Measurements from ENCODE around the gene DENND5A.
"Not testable (repeated sequence)": the region's sequence is repeated elsewhere in the genome, so short reads cannot be mapped to it uniquely, and the experiment has no call there.

Gene DENND5A

DNA sequence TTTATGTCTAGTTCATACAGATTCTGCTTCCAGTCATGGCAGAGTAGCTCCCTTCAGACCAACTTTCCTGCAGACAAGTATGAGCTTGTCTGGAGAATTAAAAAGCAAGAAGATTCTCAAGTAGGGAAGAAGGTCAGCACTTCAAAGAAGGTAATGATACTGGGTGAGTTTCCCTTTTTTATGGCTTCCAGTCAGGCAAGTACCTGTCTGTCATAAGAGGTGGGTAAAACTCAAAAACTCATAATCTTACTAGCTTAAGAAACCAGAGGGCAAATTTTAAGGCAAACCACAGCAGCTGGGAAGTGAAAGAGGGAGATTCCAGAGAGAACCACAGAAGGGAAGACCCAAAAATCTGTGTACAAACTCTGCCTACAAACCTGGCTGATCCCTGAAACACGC, 54.2 kb downstream of the DENND5A start:
- DNase-seq (ENCODE audit: low read depth): no peak
- no peak overlapping the region for H3K4me3 ChIP-seq (ENCODE audit: low read depth, low read length)
- TF ChIP-seq, protein P1, sequence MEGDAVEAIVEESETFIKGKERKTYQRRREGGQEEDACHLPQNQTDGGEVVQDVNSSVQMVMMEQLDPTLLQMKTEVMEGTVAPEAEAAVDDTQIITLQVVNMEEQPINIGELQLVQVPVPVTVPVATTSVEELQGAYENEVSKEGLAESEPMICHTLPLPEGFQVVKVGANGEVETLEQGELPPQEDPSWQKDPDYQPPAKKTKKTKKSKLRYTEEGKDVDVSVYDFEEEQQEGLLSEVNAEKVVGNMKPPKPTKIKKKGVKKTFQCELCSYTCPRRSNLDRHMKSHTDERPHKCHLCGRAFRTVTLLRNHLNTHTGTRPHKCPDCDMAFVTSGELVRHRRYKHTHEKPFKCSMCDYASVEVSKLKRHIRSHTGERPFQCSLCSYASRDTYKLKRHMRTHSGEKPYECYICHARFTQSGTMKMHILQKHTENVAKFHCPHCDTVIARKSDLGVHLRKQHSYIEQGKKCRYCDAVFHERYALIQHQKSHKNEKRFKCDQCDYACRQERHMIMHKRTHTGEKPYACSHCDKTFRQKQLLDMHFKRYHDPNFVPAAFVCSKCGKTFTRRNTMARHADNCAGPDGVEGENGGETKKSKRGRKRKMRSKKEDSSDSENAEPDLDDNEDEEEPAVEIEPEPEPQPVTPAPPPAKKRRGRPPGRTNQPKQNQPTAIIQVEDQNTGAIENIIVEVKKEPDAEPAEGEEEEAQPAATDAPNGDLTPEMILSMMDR (IDR thresholded peaks at IDR 0.05; ENCODE audit: low read depth, low read length): no peak
- TF ChIP-seq, protein P2, sequence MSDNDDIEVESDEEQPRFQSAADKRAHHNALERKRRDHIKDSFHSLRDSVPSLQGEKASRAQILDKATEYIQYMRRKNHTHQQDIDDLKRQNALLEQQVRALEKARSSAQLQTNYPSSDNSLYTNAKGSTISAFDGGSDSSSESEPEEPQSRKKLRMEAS (IDR thresholded peaks at IDR 0.05; ENCODE audit: low read depth, low read length): no peak
- no peak for TF ChIP-seq MYC (IDR thresholded peaks at IDR 0.05; ENCODE audit: low read depth, low read length)
- TF ChIP-seq POLR2A (IDR thresholded peaks at IDR 0.05; ENCODE audit: extremely low read depth, insufficient read length): no peak

DNA sequence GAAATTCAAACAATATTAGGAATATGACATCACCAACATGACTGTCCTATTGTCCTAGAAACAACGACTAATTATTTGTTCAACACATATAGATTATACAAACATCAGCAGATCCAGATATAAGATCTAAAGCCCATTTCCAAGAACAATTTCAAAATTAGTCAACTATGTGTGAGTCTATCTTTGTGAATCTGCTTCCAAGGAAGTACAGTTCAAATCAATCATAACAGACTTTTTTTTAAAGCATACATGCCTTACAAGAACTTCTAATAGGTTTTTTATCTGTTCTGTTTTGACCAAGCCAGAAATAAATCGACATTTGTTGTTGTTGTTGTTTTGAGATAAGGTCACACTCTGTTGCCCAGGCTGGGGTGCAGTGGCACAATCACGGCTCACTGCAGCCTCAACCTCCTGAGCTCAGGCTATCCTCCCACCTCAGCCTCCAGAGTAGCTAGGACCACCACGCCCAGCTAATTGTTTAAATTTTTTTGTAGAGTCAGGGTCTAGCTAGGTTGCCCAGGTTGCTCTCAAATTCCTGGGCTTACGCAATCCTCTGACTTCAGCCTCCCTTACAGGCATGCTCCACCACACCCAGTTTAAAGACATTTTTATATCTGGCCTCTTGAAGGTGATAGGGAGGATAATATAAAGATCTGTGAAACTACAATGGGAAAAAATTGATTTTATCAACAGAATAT, 54.8 kb downstream of the DENND5A start:
- TF ChIP-seq, protein P1 (IDR thresholded peaks at IDR 0.05; ENCODE audit: low read depth, low read length): no peak
- TF ChIP-seq POLR2A (IDR thresholded peaks at IDR 0.05; ENCODE audit: extremely low read depth, insufficient read length) (no peak), MYC (IDR thresholded peaks at IDR 0.05; ENCODE audit: low read depth, low read length) (no peak)
- TF ChIP-seq, protein P2 (IDR thresholded peaks at IDR 0.05; ENCODE audit: low read depth, low read length): no peak
- H3K4me3 ChIP-seq (ENCODE audit: low read depth, low read length): no peak overlapping the region
- no peak for DNase-seq (ENCODE audit: low read depth)

DNA sequence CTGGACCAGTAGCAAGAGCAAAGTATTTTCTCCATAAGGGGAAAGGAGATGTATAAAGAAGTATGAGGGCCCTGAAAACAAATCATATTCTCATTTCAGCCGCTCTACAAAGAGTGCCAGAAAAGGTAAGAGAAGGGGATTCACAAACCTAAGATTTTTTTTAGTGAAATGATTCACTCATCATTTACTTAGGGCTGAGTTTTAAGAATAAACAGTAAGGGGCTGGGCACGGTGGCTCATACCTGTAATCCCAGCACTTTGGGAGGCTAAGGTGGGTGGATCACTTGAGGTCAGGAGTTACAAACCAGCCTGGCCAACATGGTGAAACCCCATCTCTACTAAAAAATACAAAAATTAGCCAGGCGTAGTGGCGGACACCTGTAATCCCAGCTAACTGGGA, 55.5 kb downstream of the DENND5A start:
- not testable (repeated sequence) for H3K4me3 ChIP-seq (ENCODE audit: low read depth, low read length); DNase-seq (ENCODE audit: low read depth)

DNA sequence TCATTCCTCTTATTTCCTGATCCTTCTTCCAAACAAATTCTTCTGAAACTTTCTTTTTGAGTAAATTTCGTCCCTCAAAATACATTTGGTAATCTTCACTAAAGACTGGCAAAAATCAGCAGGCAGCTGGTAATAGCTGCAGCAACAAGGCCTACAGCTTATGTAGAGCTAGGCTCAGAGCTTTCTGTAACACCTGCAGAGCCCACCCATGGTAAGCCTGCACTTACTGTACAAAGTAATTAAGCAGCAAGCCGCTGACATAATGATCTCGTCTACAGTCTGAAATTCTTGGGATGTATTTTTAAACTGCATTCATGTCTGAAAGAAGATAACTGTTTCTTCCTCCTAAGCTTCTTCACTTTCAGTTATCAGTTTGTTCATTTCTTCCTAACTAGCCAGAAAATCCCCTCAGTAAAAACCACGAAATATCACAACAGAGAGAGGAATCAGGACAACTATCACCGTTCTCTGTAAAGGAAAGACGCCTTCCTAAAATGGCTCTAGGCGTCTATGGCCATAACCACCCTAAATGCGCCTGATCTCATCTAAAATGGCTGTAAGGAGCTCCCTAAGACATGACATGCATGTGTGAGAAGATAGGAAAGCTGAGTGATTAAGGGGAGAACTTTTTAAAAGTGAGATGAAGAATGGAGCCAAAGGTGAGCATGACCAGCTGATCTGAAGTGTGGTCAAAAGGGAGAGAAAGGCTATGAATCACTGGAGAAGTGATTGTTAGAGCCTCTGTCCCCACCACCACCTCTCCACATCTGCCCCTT, 56.2 kb downstream of the DENND5A start:
- no peak overlapping the region for H3K4me3 ChIP-seq (ENCODE audit: low read depth, low read length)
- TF ChIP-seq, protein P1 (IDR thresholded peaks at IDR 0.05; ENCODE audit: low read depth, low read length): no peak
- TF ChIP-seq, protein P2 (IDR thresholded peaks at IDR 0.05; ENCODE audit: low read depth, low read length): no peak
- TF ChIP-seq POLR2A (IDR thresholded peaks at IDR 0.05; ENCODE audit: extremely low read depth, insufficient read length): no peak
- TF ChIP-seq MYC (IDR thresholded peaks at IDR 0.05; ENCODE audit: low read depth, low read length): no peak
- DNase-seq (ENCODE audit: low read depth): no peak

DNA sequence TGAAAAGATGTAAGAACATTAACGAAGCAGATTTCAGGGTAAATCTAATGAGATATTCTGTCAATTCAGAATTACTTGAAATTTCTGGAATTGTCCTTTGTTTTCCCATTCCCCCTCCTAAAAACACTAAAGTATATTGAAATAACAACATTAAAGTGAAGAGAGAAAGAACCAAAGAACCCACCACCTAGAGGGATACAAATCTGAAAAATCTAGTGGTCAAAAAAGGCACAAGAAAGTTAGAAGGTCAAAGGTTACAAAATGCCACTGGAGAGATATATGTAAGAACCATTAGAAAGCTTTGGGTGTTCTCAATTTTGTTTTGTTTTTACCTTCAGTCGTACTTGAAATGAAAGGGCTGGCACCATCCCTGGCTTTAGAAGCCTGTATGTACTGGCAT, 57.9 kb downstream of the DENND5A start:
- TF ChIP-seq, protein P1 (IDR thresholded peaks at IDR 0.05; ENCODE audit: low read depth, low read length): no peak
- TF ChIP-seq, protein P2 (IDR thresholded peaks at IDR 0.05; ENCODE audit: low read depth, low read length): no peak
- no peak for TF ChIP-seq MYC (IDR thresholded peaks at IDR 0.05; ENCODE audit: low read depth, low read length)
- TF ChIP-seq POLR2A (IDR thresholded peaks at IDR 0.05; ENCODE audit: extremely low read depth, insufficient read length): no peak
- no peak overlapping the region for H3K4me3 ChIP-seq (ENCODE audit: low read depth, low read length)
- no peak for DNase-seq (ENCODE audit: low read depth)

DNA sequence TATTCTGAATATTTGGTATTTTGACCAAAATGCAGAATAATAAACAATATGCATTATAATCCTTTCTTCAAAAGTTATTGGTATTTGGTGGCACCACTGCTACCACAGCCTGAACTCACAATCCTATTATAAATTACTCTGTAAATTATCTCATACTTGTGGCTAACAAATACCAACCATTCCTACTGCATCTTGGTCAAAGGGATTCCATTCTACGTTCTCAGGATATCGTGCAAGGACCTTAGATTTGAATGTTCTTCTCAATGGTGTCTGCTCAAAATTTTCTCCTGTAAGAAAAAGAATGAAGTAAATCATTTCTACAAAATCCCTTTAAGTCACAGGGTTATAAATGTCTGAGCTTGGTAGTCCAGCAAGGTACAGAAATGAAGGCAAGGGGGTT, 58.7 kb downstream of the DENND5A start:
- TF ChIP-seq POLR2A (IDR thresholded peaks at IDR 0.05; ENCODE audit: extremely low read depth, insufficient read length) (no peak), MYC (IDR thresholded peaks at IDR 0.05; ENCODE audit: low read depth, low read length) (no peak)
- TF ChIP-seq, protein P2 (IDR thresholded peaks at IDR 0.05; ENCODE audit: low read depth, low read length): no peak
- TF ChIP-seq, protein P1 (IDR thresholded peaks at IDR 0.05; ENCODE audit: low read depth, low read length): no peak
- H3K4me3 ChIP-seq (ENCODE audit: low read depth, low read length): no peak overlapping the region
- DNase-seq (ENCODE audit: low read depth): no peak
